GM12878 (cell line): ENCODE results near the gene IL32. TPM values are rescaled to one million over a fixed set of nuclear protein-coding genes. Genes with fewer than 3 reads are reported as not detected.

Experiments
- ATAC-seq: fragments of 200-7000 bp; cut with Tn5 transposase; 3 replicates; pipeline ENCODE4 v1.9.1; 2020; ENCODE audit warnings: mild to moderate bottlenecking, moderate library complexity
- BruUV-seq: library from RNA; stranded (reverse); fragments of 400-500 nt; replicated peaks from 2 replicates; lab custom pipeline; 2021; lab: Mats Ljungman, UMichigan
- CTCF ChIA-PET: fragments of 300-600 bp; sonication (Branson Sonifier 250); formaldehyde crosslinking; extraction: SDS; loops from one replicate; lab custom pipeline; 2021; ENCODE audit warnings: inconsistent platforms; lab: Yijun Ruan, JAX
- POLR2A ChIA-PET: fragments of 350-600 bp; formaldehyde crosslinking; extraction: SDS; loops from one replicate; lab custom pipeline; 2021; ENCODE audit warnings: inconsistent platforms; lab: Charles Lee
- RAD21 ChIA-PET: fragments of 300-600 bp; sonication (Branson Sonifier 250); formaldehyde crosslinking; loops from one replicate; lab custom pipeline; 2023; ENCODE audit warnings: antibody characterized with exemption; ENCODE audit not compliant: unreplicated experiment; lab: Charles Lee
- SMC1A ChIA-PET: fragments of 300-600 bp; sonication (Branson Sonifier 250); formaldehyde crosslinking; loops from one replicate; lab custom pipeline; 2023; ENCODE audit not compliant: unreplicated experiment, uncharacterized antibody; lab: Charles Lee
- DNase-seq: peaks from one replicate; pipeline ENCODE4 v3.0.0-alpha.2; 2011; ENCODE audit warnings: low read depth, low spot score
- FAIRE-seq: peaks from 3 replicates; lab custom pipeline; 2011; peaks lifted over from hg19 to GRCh38; lab: Jason Lieb, UNC
- H2AFZ ChIP-seq: 2 replicates; pipeline ENCODE4 v1.6.0; 2011; ENCODE audit warnings: low read depth, low read length, control low read depth; ENCODE audit not compliant: control insufficient read depth
- H3K27ac ChIP-seq: 2 replicates; pipeline ENCODE4 v1.5.1; 2011; ENCODE audit warnings: control low read depth; ENCODE audit not compliant: control insufficient read depth, insufficient read depth
- H3K27me3 ChIP-seq, 2 experiments: replicated peaks in 1 of 2; 2 replicates each; pipeline versions ENCODE4 v1.6.0 to v1.6.1; 2011; ENCODE audit warnings: low read length in 1 of 2; ENCODE audit not compliant: control insufficient read depth in 2 of 2, insufficient read depth in 2 of 2
- H3K36me3 ChIP-seq, 2 experiments: 2 replicates each; pipeline ENCODE4 v1.5.1; 2011; ENCODE audit warnings: low read length in 1 of 2; ENCODE audit not compliant: control insufficient read depth in 2 of 2, insufficient read depth in 2 of 2
- H3K4me1 ChIP-seq: 2 replicates; pipeline ENCODE4 v1.6.1; 2011; ENCODE audit warnings: mild to moderate bottlenecking, low read length, moderate library complexity, mixed read lengths; ENCODE audit not compliant: control insufficient read depth, insufficient read depth
- H3K4me2 ChIP-seq: 2 replicates; pipeline ENCODE4 v1.6.0; 2011; ENCODE audit warnings: control low read depth; ENCODE audit not compliant: control insufficient read depth, insufficient read depth
- H3K4me3 ChIP-seq: fragments of 200-600 bp; sonication (generic); 2 replicates; pipeline ENCODE4 v1.5.1; 2016
- H3K79me2 ChIP-seq: 2 replicates; pipeline ENCODE4 v1.6.0; 2011; ENCODE audit warnings: low read length; ENCODE audit not compliant: control insufficient read depth, insufficient read depth
- H3K9ac ChIP-seq: 2 replicates; pipeline ENCODE4 v1.8.0; 2011; ENCODE audit warnings: low read length, control low read depth, mixed read lengths; ENCODE audit not compliant: control insufficient read depth, insufficient read depth
- H3K9me3 ChIP-seq: replicated peaks from 3 replicates; pipeline ENCODE4 v1.5.1; 2011; ENCODE audit warnings: mild to moderate bottlenecking, low read length; ENCODE audit not compliant: control insufficient read depth, insufficient read depth
- H4K20me1 ChIP-seq: 2 replicates; pipeline ENCODE4 v1.6.0; 2011; ENCODE audit not compliant: control insufficient read depth, insufficient read depth
- ATF3 ChIP-seq: IDR thresholded peaks from 2 replicates; pipeline ENCODE4 v1.6.1; 2011; ENCODE audit warnings: low read depth, mild to moderate bottlenecking, low read length, moderate library complexity, borderline replicate concordance; ENCODE audit errors: extremely low read depth
- GABPA ChIP-seq: IDR thresholded peaks from 2 replicates; pipeline ENCODE4 v1.6.1; 2014; ENCODE audit warnings: antibody characterized with exemption, low read depth, mild to moderate bottlenecking, inconsistent platforms
- IKZF2 ChIP-seq, 2 experiments: fragments of 450-650 bp; IDR thresholded peaks; 2 replicates each; pipeline ENCODE4 v1.6.1; 2017; ENCODE audit warnings: mild to moderate bottlenecking in 2 of 2, moderate library complexity in 2 of 2
- KAT2A ChIP-seq: conservative IDR thresholded peaks from 2 replicates; pipeline ENCODE4 v1.6.1; 2011; ENCODE audit warnings: low read depth, low read length; ENCODE audit not compliant: control insufficient read depth
- MEF2B ChIP-seq: fragments of 450-650 bp; IDR thresholded peaks from 2 replicates; pipeline ENCODE4 v1.6.1; 2018; ENCODE audit warnings: mild to moderate bottlenecking, moderate library complexity; ENCODE audit not compliant: partially characterized antibody, poor library complexity, severe bottlenecking
- MYC ChIP-seq: IDR thresholded peaks from 2 replicates; pipeline ENCODE4 v1.6.1; 2011; ENCODE audit warnings: mild to moderate bottlenecking, low read length, moderate library complexity, inconsistent platforms; ENCODE audit not compliant: insufficient read depth, insufficient replicate concordance, insufficient read length, severe bottlenecking
- NR2C1 ChIP-seq: fragments of 450-650 bp; IDR thresholded peaks from 2 replicates; pipeline ENCODE4 v1.6.1; 2017; ENCODE audit warnings: antibody characterized with exemption, mild to moderate bottlenecking, moderate library complexity
- PKNOX1 ChIP-seq: fragments of 450-650 bp; IDR thresholded peaks from 2 replicates; pipeline ENCODE4 v1.6.1; 2016; ENCODE audit warnings: mild to moderate bottlenecking
- POLR2A ChIP-seq: IDR thresholded peaks from 2 replicates; pipeline ENCODE4 v1.6.1; 2011; ENCODE audit warnings: low read depth, mild to moderate bottlenecking, low read length
- SKIL ChIP-seq: fragments of 450-650 bp; IDR thresholded peaks from 2 replicates; pipeline ENCODE4 v1.6.1; 2017; ENCODE audit warnings: mild to moderate bottlenecking, low read depth, inconsistent platforms; ENCODE audit not compliant: poor library complexity, severe bottlenecking
- TAF1 ChIP-seq: IDR thresholded peaks from 2 replicates; pipeline ENCODE4 v1.6.1; 2011; ENCODE audit warnings: mild to moderate bottlenecking, low read depth, low read length, borderline replicate concordance
- YY1 ChIP-seq: IDR thresholded peaks from 2 replicates; pipeline ENCODE4 v1.6.1; 2011; ENCODE audit warnings: low read depth, mild to moderate bottlenecking, low read length
- WGBS: methylation state at CpG from one replicate; pipeline ENCODE4 v1.1.6; 2016; ENCODE audit warnings: low lambda C conversion rate; ENCODE audit not compliant: insufficient replicate concordance, insufficient coverage; ENCODE audit errors: missing lambda C conversion rate; 5-methylcytosine and 5-hydroxymethylcytosine counted together
- in situ Hi-C: fragments of 300-500 bp; cut with MboI; formaldehyde crosslinking; loops from 9 replicates; pipeline ENCODE4 v1.14.3; 2018; ENCODE audit warnings: mixed read lengths
- intact Hi-C: fragments of 100-400 bp; cut with micrococcal nuclease; formaldehyde crosslinking; loops from one replicate; pipeline ENCODE4 v1.14.2; 2022; ENCODE audit not compliant: unreplicated experiment
- polyA plus RNA-seq, 11 experiments: library from polyadenylated mRNA; depleted of rRNA in 4 of 11; unstranded in 6 of 11; stranded (reverse) in 5 of 11; fragments of >200 nt; fragmentation: Nextera tagmentation in 4 of 11; fragmentation: Illumina TruSeq in 1 of 11; extraction: Ambion mirVana in 4 of 11; extraction: Trizol in 1 of 11; gene quantifications; 1 replicate in 1 of 11; 2 replicates in 10 of 11; pipeline versions ENCODE4 v1.2.1 to v1.2.3, GENCODE V29; 2011 to 2016; ENCODE audit warnings: inconsistent platforms in 2 of 11, missing spikeins in 2 of 11, low read depth in 1 of 11
- total RNA-seq, 4 experiments: library from RNA; depleted of rRNA in 3 of 4; stranded (reverse); fragments of >200 nt in 3 of 4; fragmentation: Illumina TruSeq in 1 of 4; extraction: Trizol in 1 of 4; gene quantifications; 2 replicates each; pipeline versions ENCODE4 v1.2.1 to v1.2.3, GENCODE V29; 2013 to 2021

The IL32 gene
- total and polyA plus RNA-seq, 10 of the 15 experiments (the other 5 are each of a cell fraction or from before 2014, with no cell fraction given) = 27.0 to 122 (median 55.8) TPM

- 48% methylated on average over 8 of the region's 8 CpGs for WGBS
These were observed 42.6 kb upstream of the IL32 start for GRCh38 chr16:3022684-3023414.

More at GRCh38 chr16:3022684-3023414, 42.6 kb upstream of the IL32 start:
- intact Hi-C loops = no loop called here
- DNase-seq (no peak), ATAC-seq (peak; percentile 14), FAIRE-seq (no peak)
- no peak overlapping the region for H3K9ac ChIP-seq
- peak overlapping the region; percentile 83 for H3K4me2 ChIP-seq
- TSS peak; percentile 90 for BruUV-seq
- H4K20me1 ChIP-seq = no peaks in the 10 kb centered on the region
- RAD21 ChIA-PET = interaction anchor here (0.6 to 4.4 kb wide), 4 partner anchors 9 to 36 kb away, joined by 3 to 34 read pairs (median 6); no protein-coding TSS in a partner anchor
- peaks cover 25% of the 10 kb centered on the region for H3K4me1 ChIP-seq
- H3K4me3 ChIP-seq = peak overlapping the region; percentile 87
- in situ Hi-C loops = no loop called here
- no peaks in the 10 kb centered on the region for H3K27me3 ChIP-seq
- H3K9me3 ChIP-seq = no peaks in the 10 kb centered on the region
- POLR2A ChIA-PET = interaction anchor here (0.5 to 2.4 kb wide), 6 partner anchors 16 to 127 kb away, joined by 3 to 7 read pairs (median 4); partner anchors contain the start of gene ZNF213
- H3K79me2 ChIP-seq = no peaks in the 10 kb centered on the region
- H3K36me3 ChIP-seq = peaks cover 4 to 7% of the 10 kb centered on the region in 2 experiments; a peak in 3 of 4 replicates
- no peak overlapping the region for H2AFZ ChIP-seq
- H3K27ac ChIP-seq = no peak overlapping the region
- SMC1A ChIA-PET = interaction anchor here (0.7 to 10.1 kb wide), 5 partner anchors 9 to 107 kb away, joined by 3 to 91 read pairs (median 4); no protein-coding TSS in a partner anchor
- TF ChIP-seq KAT2A (no peak), SKIL (no peak), MEF2B (peak; percentile 68), IKZF2 (IDR thresholded peaks at IDR 0.05) (0 out of 4 replicates have a peak, but pooled peaks of 1 of the 2 experiments have one; percentile 11), YY1 (0 out of 2 replicates have a peak, but pooled peaks have one; percentile 19), POLR2A (0 out of 2 replicates have a peak, but pooled peaks have one; percentile 23), GABPA (no peak), TAF1 (no peak), PKNOX1 (peak; percentile 67; the same call in 1 of the 2 replicates), NR2C1 (no peak), ATF3 (no peak), MYC (no peak)
- CTCF ChIA-PET = interaction anchor here (0.7 to 18.2 kb wide), 10 partner anchors 8 to 1328 kb away, joined by 3 to 421 read pairs (median 6); no protein-coding TSS in a partner anchor
